HepG2 (cell line): Measurements from ENCODE around the gene AATF. TPM values are rescaled to one million over a fixed set of nuclear protein-coding genes. Genes with fewer than 3 reads are reported as not detected.

Source experiments
- CCDC6 ChIP-seq: sonication (generic); formaldehyde crosslinking; IDR thresholded peaks from 2 replicates; pipeline ENCODE4 v1.8.1; 2022; ENCODE audit warnings: mild to moderate bottlenecking, missing genetic modification reagents, moderate library complexity
- HCFC1 ChIP-seq: fragments of 150-350 bp; IDR thresholded peaks from 2 replicates; pipeline ENCODE4 v1.6.1; 2014; ENCODE audit warnings: low read depth, low read length
- HMG20A ChIP-seq: IDR thresholded peaks from 2 replicates; pipeline ENCODE4 v1.6.1; 2016; ENCODE audit warnings: borderline replicate concordance
- KAT2B ChIP-seq: fragments of 150-350 bp; IDR thresholded peaks from 2 replicates; pipeline ENCODE4 v1.6.1; 2014; ENCODE audit warnings: low read depth, low read length, borderline replicate concordance
- ZSCAN12 ChIP-seq: sonication (generic); formaldehyde crosslinking; IDR thresholded peaks from 2 replicates; pipeline ENCODE4 v1.9.0; 2021; ENCODE audit warnings: mild to moderate bottlenecking, missing genetic modification reagents
- polyA plus RNA-seq, 8 experiments: library from polyadenylated mRNA; depleted of rRNA in 3 of 8; stranded (reverse) in 7 of 8; unstranded in 1 of 8; fragments of >200 nt; fragmentation: Illumina TruSeq in 4 of 8; extraction: Trizol in 4 of 8; gene quantifications; 2 replicates each; pipeline versions ENCODE4 v1.2.1 to v1.2.3, GENCODE V29; 2011 to 2016; ENCODE audit warnings: low read depth in 4 of 8, missing spikeins in 1 of 8, mixed read lengths in 1 of 8; ENCODE audit not compliant: insufficient read depth in 1 of 8
- total RNA-seq, 5 experiments: library from RNA; depleted of rRNA; stranded (reverse); fragments of >200 nt; fragmentation: Illumina TruSeq; extraction: Trizol; gene quantifications; 2 replicates each; pipeline ENCODE4 v1.2.3, GENCODE V29; 2016; ENCODE audit warnings: low read depth in 1 of 5
- TF ChIP-seq, protein P1 (sequence below): sonication (generic); formaldehyde crosslinking; IDR thresholded peaks from 2 replicates; pipeline ENCODE4 v1.4.0; 2020; ENCODE audit warnings: missing genetic modification reagents, borderline replicate concordance
- TF ChIP-seq, protein P2 (sequence below), 2 experiments: sonication (generic) in 1 of 2; formaldehyde crosslinking in 1 of 2; IDR thresholded peaks; 2 replicates each; pipeline versions ENCODE4 v1.4.0 to v1.6.1; 2016 to 2020; ENCODE audit warnings: borderline replicate concordance in 1 of 2, low read depth in 1 of 2, mild to moderate bottlenecking in 1 of 2, missing genetic modification reagents in 1 of 2
- TF ChIP-seq, protein P3 (sequence below): sonication (generic); formaldehyde crosslinking; IDR thresholded peaks from 2 replicates; pipeline ENCODE4 v1.4.0; 2020; ENCODE audit warnings: missing genetic modification reagents, mild to moderate bottlenecking, borderline replicate concordance
- TF ChIP-seq, protein P4 (sequence below): sonication (generic); formaldehyde crosslinking; IDR thresholded peaks from 2 replicates; pipeline ENCODE4 v1.8.1; 2023; ENCODE audit warnings: mild to moderate bottlenecking, moderate library complexity, missing genetic modification reagents

The AATF gene
- total and polyA plus RNA-seq, 2 of the 13 experiments (the other 11 are each of a cell fraction or from before 2014, with no cell fraction given) = 9.1 to 53.3 TPM

DNA sequence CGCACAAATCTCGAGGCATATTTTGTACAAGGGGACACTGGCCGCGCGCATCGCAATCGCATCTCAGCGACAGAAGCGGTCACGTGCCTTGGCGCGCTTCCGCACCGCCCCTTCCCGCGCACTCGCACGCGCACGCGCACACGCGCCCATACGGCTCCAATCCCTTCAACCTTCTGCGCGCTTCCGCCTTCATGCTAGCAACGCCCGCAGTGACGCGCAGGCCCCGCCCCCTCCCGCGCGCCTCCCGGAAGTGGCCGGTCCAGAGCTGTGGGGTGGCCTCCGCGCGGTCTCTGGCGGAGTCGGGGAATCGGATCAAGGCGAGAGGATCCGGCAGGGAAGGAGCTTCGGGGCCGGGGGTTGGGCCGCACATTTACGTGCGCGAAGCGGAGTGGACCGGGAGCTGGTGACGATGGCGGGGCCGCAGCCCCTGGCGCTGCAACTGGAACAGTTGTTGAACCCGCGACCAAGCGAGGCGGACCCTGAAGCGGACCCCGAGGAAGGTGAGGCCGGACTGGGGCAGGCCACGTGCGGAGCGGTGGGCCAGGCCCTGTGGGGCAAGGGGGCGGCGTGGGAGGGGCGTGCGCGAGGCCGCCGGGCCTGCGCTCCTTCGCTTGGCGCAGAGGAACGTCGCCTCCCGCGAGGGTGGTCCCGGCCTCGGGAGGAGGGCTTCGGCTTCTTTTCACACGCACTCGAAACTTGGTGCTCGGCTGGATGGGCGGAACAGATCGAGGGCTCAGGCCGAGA, at the start of gene AATF (continued):
- TF ChIP-seq, protein P1, sequence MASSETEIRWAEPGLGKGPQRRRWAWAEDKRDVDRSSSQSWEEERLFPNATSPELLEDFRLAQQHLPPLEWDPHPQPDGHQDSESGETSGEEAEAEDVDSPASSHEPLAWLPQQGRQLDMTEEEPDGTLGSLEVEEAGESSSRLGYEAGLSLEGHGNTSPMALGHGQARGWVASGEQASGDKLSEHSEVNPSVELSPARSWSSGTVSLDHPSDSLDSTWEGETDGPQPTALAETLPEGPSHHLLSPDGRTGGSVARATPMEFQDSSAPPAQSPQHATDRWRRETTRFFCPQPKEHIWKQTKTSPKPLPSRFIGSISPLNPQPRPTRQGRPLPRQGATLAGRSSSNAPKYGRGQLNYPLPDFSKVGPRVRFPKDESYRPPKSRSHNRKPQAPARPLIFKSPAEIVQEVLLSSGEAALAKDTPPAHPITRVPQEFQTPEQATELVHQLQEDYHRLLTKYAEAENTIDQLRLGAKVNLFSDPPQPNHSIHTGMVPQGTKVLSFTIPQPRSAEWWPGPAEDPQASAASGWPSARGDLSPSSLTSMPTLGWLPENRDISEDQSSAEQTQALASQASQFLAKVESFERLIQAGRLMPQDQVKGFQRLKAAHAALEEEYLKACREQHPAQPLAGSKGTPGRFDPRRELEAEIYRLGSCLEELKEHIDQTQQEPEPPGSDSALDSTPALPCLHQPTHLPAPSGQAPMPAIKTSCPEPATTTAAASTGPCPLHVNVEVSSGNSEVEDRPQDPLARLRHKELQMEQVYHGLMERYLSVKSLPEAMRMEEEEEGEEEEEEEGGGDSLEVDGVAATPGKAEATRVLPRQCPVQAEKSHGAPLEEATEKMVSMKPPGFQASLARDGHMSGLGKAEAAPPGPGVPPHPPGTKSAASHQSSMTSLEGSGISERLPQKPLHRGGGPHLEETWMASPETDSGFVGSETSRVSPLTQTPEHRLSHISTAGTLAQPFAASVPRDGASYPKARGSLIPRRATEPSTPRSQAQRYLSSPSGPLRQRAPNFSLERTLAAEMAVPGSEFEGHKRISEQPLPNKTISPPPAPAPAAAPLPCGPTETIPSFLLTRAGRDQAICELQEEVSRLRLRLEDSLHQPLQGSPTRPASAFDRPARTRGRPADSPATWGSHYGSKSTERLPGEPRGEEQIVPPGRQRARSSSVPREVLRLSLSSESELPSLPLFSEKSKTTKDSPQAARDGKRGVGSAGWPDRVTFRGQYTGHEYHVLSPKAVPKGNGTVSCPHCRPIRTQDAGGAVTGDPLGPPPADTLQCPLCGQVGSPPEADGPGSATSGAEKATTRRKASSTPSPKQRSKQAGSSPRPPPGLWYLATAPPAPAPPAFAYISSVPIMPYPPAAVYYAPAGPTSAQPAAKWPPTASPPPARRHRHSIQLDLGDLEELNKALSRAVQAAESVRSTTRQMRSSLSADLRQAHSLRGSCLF = peak; percentile 96; the same call in 1 of the 2 replicates
- TF ChIP-seq, protein P2, sequence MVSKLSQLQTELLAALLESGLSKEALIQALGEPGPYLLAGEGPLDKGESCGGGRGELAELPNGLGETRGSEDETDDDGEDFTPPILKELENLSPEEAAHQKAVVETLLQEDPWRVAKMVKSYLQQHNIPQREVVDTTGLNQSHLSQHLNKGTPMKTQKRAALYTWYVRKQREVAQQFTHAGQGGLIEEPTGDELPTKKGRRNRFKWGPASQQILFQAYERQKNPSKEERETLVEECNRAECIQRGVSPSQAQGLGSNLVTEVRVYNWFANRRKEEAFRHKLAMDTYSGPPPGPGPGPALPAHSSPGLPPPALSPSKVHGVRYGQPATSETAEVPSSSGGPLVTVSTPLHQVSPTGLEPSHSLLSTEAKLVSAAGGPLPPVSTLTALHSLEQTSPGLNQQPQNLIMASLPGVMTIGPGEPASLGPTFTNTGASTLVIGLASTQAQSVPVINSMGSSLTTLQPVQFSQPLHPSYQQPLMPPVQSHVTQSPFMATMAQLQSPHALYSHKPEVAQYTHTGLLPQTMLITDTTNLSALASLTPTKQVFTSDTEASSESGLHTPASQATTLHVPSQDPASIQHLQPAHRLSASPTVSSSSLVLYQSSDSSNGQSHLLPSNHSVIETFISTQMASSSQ (IDR thresholded peaks at IDR 0.05; ENCODE audit: low read depth) = no peak
- TF ChIP-seq, protein P2 (CRISPR knock-in tag; IDR thresholded peaks at IDR 0.05; ENCODE audit: borderline replicate concordance) = peak; percentile 79
- TF ChIP-seq CCDC6 (peak; percentile 100), ZSCAN12 (peak; percentile 99), KAT2B (no peak), HMG20A (CRISPR knock-in tag) (no peak), HCFC1 (peak; percentile 40; the same call in 1 of the 2 replicates)
- TF ChIP-seq, protein P3, sequence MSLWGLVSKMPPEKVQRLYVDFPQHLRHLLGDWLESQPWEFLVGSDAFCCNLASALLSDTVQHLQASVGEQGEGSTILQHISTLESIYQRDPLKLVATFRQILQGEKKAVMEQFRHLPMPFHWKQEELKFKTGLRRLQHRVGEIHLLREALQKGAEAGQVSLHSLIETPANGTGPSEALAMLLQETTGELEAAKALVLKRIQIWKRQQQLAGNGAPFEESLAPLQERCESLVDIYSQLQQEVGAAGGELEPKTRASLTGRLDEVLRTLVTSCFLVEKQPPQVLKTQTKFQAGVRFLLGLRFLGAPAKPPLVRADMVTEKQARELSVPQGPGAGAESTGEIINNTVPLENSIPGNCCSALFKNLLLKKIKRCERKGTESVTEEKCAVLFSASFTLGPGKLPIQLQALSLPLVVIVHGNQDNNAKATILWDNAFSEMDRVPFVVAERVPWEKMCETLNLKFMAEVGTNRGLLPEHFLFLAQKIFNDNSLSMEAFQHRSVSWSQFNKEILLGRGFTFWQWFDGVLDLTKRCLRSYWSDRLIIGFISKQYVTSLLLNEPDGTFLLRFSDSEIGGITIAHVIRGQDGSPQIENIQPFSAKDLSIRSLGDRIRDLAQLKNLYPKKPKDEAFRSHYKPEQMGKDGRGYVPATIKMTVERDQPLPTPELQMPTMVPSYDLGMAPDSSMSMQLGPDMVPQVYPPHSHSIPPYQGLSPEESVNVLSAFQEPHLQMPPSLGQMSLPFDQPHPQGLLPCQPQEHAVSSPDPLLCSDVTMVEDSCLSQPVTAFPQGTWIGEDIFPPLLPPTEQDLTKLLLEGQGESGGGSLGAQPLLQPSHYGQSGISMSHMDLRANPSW (CRISPR knock-in tag) = peak; percentile 81; the same call in 1 of the 2 replicates
- TF ChIP-seq, protein P4, sequence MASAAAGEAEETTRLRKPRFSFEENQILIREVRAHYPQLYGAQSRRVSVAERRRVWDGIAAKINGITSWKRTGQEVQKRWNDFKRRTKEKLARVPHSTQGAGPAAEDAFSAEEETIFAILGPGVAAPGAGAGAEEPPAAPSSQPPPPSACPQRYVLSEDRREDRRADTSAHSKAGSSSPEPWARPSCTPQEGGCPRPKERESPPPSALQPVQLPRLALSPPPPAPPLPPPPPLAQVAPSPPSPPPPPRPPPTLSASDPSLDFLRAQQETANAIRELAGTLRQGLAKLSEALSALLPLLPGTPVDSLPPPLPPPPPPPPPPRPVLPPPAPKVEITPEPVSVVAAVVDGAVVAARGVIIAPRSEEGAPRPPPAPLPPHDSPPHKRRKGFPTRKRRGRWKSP (CRISPR knock-in tag) = peak; percentile 99
